DMS114 treated with DMSO at 0.1 percent for 48 hours (cell line): ENCODE results near the gene WDR55.
"Not testable (repeated sequence)": the region's sequence is repeated elsewhere in the genome, so short reads cannot be mapped to it uniquely, and the experiment has no call there.

Experiments
- DNase-seq: peaks from one replicate; lab custom pipeline; 2025; ENCODE audit not compliant: unreplicated experiment; lab: John Stamatoyannopoulos, UW

The WDR55 gene

DNA sequence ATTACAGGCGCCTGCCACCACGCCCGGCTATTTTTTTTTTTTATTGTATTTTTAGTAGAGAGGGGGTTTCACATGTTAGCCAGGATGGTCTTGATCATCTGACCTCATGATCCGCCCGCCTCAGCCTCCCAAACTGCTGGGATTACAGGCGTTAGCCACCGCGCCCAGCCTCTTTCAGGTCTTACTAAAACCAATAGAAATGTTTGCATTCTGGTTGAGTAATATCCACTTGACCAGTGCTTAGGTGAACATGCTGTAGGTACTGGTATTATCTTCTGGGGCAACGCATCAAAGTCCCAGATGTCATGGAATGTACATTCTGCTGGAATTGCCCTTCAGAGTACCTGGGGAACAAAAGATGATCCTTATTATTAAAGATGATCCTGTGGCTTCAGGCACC, 44.1 kb downstream of the WDR55 start:
- not testable (repeated sequence) for DNase-seq

DNA sequence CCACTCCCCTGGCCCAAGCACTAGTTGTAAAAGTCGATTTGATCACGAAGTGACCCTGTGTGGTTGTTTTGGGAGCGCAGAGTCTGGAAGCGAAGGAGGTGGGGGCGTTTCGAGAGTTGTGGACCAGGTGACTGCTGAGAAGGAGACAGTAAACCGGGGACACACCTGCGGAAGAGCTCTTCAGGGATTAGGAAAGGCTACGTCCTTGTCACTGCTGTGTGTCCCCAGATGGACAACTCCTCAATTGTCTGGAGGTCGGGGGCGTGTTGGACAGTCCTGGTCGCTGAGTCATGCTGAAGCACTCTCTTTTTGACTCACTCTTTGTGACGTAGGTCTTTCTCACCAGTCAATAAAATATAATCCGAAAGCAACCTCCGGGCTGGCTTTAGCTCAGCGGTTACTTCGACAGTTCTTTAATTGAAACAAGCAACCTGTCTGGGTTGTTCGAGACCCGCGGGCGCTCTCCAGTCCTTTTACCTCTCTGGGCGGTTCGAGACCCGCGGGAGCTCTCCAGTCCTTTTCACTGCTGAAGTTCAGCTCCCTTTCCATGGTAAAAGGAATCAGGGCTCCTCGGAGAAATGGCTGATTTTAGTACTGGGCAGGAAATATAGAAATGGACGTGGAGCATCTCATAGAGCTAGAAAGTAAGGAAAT, 46.3 kb downstream of the WDR55 start:
- DNase-seq = peak; percentile 95

DNA sequence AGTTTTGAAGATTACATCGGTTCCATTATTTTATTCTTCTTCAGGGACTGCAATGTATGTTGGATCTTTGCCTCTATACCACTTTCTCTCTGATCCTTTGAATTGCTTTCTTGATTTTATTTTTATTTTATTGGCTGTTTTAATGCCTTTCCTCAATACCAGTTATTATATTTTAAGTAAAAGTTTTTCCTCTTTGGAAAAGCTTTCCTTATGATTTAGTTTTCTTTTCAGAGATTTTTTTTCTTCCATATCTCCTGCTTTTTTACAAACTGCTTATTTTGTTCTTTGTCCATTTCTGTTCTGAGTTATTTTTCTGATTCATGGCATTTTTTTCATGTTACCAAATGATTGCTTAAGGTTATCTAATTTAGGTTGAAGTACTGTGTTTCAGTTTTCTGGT, 47.1 kb downstream of the WDR55 start:
- no peak for DNase-seq

GRCh38 chr5:140713562-140714094, 48.9 kb downstream of the WDR55 start:
- DNase-seq = no peak

- DNase-seq = not testable (repeated sequence)
Measured at GRCh38 chr5:140716238-140716637, 51.5 kb downstream of the WDR55 start.

DNA sequence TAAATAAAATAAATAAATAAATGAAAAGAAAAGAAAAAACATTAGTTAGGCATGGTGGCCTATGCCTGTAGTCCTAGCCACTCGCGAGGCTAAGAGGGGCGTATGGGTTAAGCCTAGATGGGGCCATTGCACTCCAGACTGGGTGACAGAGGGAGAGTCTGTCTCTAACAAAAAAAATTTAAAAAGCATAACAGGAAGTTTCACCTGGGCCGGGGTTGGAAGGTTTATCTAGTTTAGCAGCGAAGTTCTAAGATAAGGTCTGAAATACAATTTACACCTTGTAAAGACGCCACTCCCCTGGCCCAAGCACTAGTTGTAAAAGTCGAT, 53.5 kb downstream of the WDR55 start:
- no peak for DNase-seq

DNA sequence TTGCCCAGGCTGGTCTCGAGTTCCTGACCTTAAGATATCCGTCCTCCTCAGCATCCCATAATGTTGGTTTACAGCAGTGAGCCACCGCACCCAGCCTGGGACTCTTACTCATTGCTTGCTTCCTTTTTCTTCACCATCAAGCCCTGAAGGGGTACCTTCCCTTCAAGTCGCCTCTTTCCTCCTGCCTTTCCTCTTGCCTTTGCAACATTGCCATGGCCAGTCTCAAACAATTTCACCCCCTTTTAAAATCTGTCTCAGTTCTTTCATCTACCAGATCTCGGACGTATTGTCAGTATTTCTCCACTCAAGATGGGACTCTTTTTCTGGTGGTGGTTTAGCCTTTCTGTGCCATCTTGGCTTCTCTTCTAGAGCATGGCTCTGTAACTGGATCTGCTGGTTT, 56.0 kb downstream of the WDR55 start:
- DNase-seq = not testable (repeated sequence)

GRCh38 chr5:140721395-140721794, 56.7 kb downstream of the WDR55 start:
- not testable (repeated sequence) for DNase-seq
